Measurements from ENCODE around the gene ARFRP1.
A peak's percentile ranks its signal among the peaks of the same experiment; 100 is the strongest.

Gene ARFRP1

GRCh38 chr20:63693733-63694583 is 13.8 kb downstream of the ARFRP1 start:
- Histone ChIP-seq H3K27ac (ENCODE audit: poor library complexity, severe bottlenecking) (no peak overlapping the region), H3K4me1 (ENCODE audit: insufficient read depth, poor library complexity, severe bottlenecking) (peaks cover 21% of the 10 kb centered on the region), H3K4me3 (ENCODE audit: severe bottlenecking) (no peak overlapping the region), H3K27me3 (ENCODE audit: insufficient read depth, poor library complexity, severe bottlenecking) (no peaks in the 10 kb centered on the region), H3K9me3 (ENCODE audit: severe bottlenecking) (no peaks in the 10 kb centered on the region), H3K36me3 (ENCODE audit: low read depth) (peaks cover 36% of the 10 kb centered on the region)
- no peak for TF ChIP-seq CTCF (IDR thresholded peaks at IDR 0.05; ENCODE audit: poor library complexity, severe bottlenecking)
- no peak for ATAC-seq (ENCODE audit: low read depth)
- peak; percentile 83 for DNase-seq (ENCODE audit: low spot score)

GRCh38 chr20:63693083-63693732 is 14.6 kb downstream of the ARFRP1 start:
- ATAC-seq (ENCODE audit: low read depth) (no peak), DNase-seq (ENCODE audit: low spot score) (peak; percentile 84)
- Histone ChIP-seq H3K27me3 (ENCODE audit: insufficient read depth, poor library complexity, severe bottlenecking) (no peaks in the 10 kb centered on the region), H3K36me3 (ENCODE audit: low read depth) (peaks cover 30% of the 10 kb centered on the region), H3K27ac (ENCODE audit: poor library complexity, severe bottlenecking) (no peak overlapping the region), H3K4me1 (ENCODE audit: insufficient read depth, poor library complexity, severe bottlenecking) (peaks cover 13% of the 10 kb centered on the region), H3K4me3 (ENCODE audit: severe bottlenecking) (no peak overlapping the region), H3K9me3 (ENCODE audit: severe bottlenecking) (no peaks in the 10 kb centered on the region)
- TF ChIP-seq CTCF (IDR thresholded peaks at IDR 0.05; ENCODE audit: poor library complexity, severe bottlenecking) = no peak

GRCh38 chr20:63692436-63693082 is 15.2 kb downstream of the ARFRP1 start:
- Histone ChIP-seq H3K27ac (ENCODE audit: poor library complexity, severe bottlenecking) (peak overlapping the region; percentile 42), H3K36me3 (ENCODE audit: low read depth) (peaks cover 24% of the 10 kb centered on the region), H3K27me3 (ENCODE audit: insufficient read depth, poor library complexity, severe bottlenecking) (no peaks in the 10 kb centered on the region), H3K4me3 (ENCODE audit: severe bottlenecking) (no peak overlapping the region), H3K4me1 (ENCODE audit: insufficient read depth, poor library complexity, severe bottlenecking) (peaks cover 7% of the 10 kb centered on the region), H3K9me3 (ENCODE audit: severe bottlenecking) (no peaks in the 10 kb centered on the region)
- ATAC-seq (ENCODE audit: low read depth) (peak; percentile 2), DNase-seq (ENCODE audit: low spot score) (peak; percentile 90)
- no peak for TF ChIP-seq CTCF (IDR thresholded peaks at IDR 0.05; ENCODE audit: poor library complexity, severe bottlenecking)

GRCh38 chr20:63691711-63692435 is 15.9 kb downstream of the ARFRP1 start:
- no peaks in the 10 kb centered on the region for H3K27me3 ChIP-seq (ENCODE audit: insufficient read depth, poor library complexity, severe bottlenecking)
- DNase-seq (ENCODE audit: low spot score) (no peak), ATAC-seq (ENCODE audit: low read depth) (no peak)
- peak overlapping the region; percentile 42 for H3K27ac ChIP-seq (ENCODE audit: poor library complexity, severe bottlenecking)
- TF ChIP-seq CTCF (IDR thresholded peaks at IDR 0.05; ENCODE audit: poor library complexity, severe bottlenecking) = no peak
- peaks cover 9% of the 10 kb centered on the region for H3K4me1 ChIP-seq (ENCODE audit: insufficient read depth, poor library complexity, severe bottlenecking)
- H3K9me3 ChIP-seq (ENCODE audit: severe bottlenecking) = no peaks in the 10 kb centered on the region
- peaks cover 21% of the 10 kb centered on the region for H3K36me3 ChIP-seq (ENCODE audit: low read depth)
- H3K4me3 ChIP-seq (ENCODE audit: severe bottlenecking) = no peak overlapping the region
